ENCODE measurements around the gene OTOG.
"Not testable (repeated sequence)": the region's sequence is repeated elsewhere in the genome, so short reads cannot be mapped to it uniquely, and the experiment has no call there.

Gene OTOG

GRCh38 chr11:17607591-17608570, 60.8 kb downstream of the OTOG start:
- FAIRE-seq = no peak

DNA sequence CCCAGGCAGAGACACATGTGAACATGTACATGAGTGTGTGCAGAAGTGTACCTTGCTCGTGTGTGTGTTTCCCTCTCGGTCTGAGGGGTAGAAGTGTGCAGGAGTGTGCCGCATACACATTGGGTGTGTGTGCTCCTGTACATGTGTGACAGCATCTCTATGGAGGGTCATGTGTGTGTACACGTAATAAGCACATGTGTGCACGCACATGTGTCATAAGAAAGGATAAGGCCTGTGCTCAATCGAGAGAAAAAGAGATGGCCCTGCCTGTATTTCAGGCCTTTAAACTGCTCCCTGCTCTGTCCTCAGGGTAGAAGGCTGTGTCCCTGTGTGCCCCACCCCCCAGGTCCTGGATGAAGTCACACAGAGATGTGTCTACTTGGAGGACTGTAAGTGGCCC, 61.8 kb downstream of the OTOG start:
- no peak for FAIRE-seq

DNA sequence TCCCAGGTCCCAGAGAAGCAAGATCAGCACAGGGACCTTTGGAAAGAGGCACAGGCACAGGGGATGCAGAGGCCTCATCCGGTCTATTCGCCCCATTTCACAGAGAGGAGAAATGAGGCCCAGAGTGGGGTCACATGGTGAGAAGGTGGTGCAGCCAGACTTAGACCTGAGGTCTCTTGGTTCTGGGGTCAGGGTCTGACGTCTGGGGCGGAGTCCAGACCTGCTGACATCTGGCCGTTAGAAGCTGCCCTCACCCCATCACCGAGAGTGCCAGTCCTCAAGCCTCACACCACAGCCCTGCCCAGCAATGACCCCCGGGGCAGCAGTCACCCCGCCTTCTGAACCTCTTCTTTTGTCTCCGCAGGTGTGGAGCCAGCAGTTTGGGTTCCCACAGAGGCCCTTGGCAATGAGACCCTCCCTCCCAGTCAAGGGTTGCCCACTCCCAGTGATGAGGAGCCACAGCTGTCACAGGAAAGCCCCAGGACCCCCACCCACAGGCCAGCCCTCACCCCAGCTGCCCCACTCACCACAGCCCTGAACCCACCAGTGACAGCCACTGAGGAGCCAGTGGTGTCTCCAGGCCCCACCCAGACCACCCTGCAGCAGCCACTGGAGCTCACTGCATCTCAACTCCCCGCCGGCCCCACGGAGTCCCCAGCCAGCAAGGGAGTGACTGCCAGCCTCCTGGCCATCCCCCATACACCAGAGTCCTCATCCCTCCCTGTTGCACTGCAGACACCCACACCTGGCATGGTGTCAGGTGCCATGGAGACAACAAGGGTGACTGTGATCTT, 62.4 kb downstream of the OTOG start:
- FAIRE-seq = no peak

- no peak for FAIRE-seq
These were observed 63.2 kb downstream of the OTOG start for GRCh38 chr11:17610085-17610894.

GRCh38 chr11:17611049-17611448, 64.0 kb downstream of the OTOG start:
- no peak for FAIRE-seq

- FAIRE-seq = no peak
These were observed 64.6 kb downstream of the OTOG start for GRCh38 chr11:17611503-17612220.

GRCh38 chr11:17612221-17613188, 65.4 kb downstream of the OTOG start:
- FAIRE-seq = no peak

DNA sequence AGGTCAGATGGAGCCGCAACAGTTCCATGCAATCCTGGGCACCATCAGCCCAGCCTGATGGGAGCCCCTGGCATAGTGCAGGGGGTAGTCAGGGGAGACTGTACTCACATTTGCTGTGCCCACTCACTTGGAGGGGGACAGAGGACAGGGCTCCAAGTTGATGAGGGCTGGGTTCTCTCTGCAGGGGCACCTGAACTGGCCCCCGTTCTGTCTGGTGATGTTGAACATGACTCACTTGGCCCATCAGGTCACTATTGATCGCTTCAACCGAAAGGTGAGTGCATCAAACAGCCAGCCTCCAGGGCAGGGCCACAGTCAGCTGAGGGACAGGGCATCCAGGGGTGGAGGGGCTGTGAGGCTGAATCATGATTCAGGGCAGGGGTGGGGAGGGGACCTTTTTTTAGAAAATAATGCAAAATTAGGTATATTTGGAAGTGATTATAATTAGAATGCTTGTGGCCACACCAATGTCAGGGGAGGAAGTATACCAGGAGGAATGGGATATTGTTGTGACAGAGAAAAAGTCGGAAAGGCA, 66.4 kb downstream of the OTOG start:
- no peak for FAIRE-seq

DNA sequence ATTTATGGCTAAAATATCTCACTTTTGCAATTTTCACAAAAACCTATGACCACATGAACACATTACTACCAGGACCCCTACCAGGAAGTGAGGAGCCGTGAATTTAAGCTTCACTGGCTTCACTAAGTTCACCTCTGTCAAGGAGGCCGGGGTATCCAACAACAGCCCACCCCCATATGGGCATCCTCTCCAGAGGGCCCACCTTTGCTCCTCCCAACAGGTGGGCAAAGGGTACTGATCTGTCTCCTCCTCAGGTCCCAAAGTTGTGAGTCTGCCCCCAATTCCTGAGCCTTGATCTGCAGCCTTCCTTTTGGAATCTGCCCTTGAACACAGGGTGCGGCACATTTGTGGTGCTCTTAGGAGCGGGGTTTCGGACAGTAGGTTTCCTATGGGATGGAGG, 66.9 kb downstream of the OTOG start:
- FAIRE-seq = no peak

DNA sequence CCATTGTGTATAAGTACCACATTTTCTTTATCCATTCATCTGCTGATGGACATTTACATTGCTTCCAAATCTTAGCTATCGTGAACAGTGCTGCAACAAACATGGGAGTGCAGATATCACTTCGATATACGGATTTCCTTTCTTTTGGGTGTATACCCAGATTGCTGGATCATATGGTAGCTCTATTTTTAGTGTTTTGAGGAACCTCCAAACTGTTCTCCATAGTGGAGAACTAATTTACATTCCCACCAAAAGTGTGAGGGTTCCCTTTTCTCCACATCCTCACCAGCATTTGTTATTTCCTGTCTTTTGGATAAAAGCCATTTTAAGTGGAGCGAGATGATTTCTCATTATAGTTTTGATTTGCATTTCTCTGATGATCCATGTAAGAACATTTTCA, 75.7 kb downstream of the OTOG start:
- not testable (repeated sequence) for FAIRE-seq

- no peak for FAIRE-seq
These were observed 82.1 kb downstream of the OTOG start for GRCh38 chr11:17629113-17629512.

- FAIRE-seq = no peak
These were observed 83.9 kb downstream of the OTOG start for GRCh38 chr11:17630936-17631335.

GRCh38 chr11:17631702-17632365, 84.8 kb downstream of the OTOG start:
- no peak for FAIRE-seq

DNA sequence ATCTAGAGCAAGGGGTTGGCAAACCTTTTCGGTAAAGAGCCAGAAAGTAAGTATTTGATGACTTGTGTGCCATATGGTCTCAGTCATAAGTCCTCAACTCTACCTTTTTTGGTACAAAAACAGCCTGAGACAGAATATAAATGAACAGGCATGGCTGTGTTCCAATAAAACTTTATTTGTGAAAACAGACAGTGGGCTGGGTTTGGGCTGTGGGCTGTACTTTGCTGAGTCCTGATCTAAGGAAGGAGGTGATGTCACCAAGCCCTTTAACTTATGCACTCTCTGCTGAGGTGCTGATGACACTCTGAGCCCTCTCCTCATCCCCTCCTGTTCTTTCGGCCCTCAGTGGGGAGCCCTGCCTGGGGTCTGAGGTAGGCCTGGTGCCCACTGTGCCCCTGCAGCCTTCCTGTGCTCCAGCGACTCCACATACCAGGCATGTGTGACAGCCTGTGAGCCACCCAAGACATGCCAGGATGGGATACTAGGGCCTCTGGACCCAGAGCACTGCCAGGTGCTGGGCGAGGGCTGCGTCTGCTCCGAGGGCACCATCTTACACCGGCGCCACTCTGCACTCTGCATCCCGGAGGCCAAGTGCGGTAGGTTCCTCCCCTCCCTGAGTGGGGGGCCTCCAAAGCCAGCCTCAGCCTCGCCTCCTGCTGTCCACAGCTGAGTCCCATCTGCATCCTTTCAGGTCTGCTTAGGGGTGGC, 86.4 kb downstream of the OTOG start:
- FAIRE-seq = no peak

DNA sequence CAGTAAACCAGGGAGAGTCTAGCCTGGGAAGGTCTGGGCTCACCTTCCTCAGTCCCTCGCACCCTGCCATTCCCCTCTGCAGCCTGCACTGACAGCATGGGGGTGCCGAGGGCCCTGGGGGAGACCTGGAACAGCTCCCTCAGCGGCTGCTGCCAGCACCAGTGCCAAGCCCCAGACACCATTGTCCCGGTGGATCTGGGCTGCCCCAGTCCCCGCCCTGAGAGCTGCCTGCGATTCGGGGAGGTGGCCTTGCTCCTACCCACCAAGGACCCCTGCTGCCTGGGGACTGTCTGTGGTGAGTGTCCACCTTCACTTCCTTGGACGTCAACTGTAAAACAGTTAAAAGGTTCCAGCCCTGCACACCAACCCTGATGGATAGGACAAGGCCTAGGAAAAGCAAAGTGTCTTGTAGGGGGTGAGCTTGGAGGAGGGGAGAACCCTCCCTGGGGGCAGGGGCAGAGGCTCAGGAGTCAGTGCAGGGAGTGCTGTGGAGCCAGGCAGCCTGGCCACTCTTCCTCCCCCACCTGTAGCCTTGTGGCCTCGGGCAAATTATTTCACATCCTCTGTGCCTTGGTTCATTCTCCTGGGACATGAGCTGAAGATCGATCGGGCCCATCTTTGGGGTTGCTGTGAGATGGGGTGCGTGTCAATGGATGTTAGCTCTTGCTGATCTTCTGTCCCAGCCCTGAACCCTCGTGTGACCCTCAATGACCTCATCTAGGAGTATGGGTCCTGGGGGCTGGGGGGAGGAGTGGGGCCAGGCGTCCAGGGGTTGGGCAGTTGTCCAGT, 87.1 kb downstream of the OTOG start:
- FAIRE-seq = no peak

- no peak for FAIRE-seq
These were observed 87.9 kb downstream of the OTOG start for GRCh38 chr11:17634776-17635550.

GRCh38 chr11:17635551-17635938, 88.5 kb downstream of the OTOG start:
- no peak for FAIRE-seq

GRCh38 chr11:17636721-17637120, 89.7 kb downstream of the OTOG start:
- FAIRE-seq = no peak
